PC-9 (cell line): ENCODE measurements around the gene TXNRD1.

Source experiments
- CTCF ChIP-seq: fragments of 200-600 bp; sonication (generic); conservative IDR thresholded peaks from 2 replicates; pipeline ENCODE4 v1.6.1; 2017; ENCODE audit warnings: mixed run types, antibody characterized with exemption, mild to moderate bottlenecking, moderate library complexity
- EZH2 ChIP-seq: fragments of 200-600 bp; sonication (generic); IDR thresholded peaks from 2 replicates; pipeline ENCODE4 v1.8.0; 2017; ENCODE audit warnings: antibody characterized with exemption, low read depth

- no peak for TF ChIP-seq EZH2
- no peak for TF ChIP-seq CTCF
Measured at GRCh38 chr12:104212516-104212915, 3.1 kb upstream of the TXNRD1 start.
